ENCODE data around the gene ATR. TPM values are rescaled to one million over a fixed set of nuclear protein-coding genes. Genes with fewer than 3 reads are reported as not detected.
A peak's percentile ranks its signal among the peaks of the same experiment; 100 is the strongest.
"Not testable (repeated sequence)": the region's sequence is repeated elsewhere in the genome, so short reads cannot be mapped to it uniquely, and the experiment has no call there.

The ATR gene
- total and polyA plus RNA-seq, 4 donors, result 18.0 to 44.3 (median 21.8) TPM

- under 1% methylated on average over 35 of the region's 35 CpGs for WGBS (ENCODE audit: insufficient coverage)
- Histone ChIP-seq H3K9me3 (ENCODE audit: control insufficient read depth, insufficient read depth, low read length) (no peaks in the 10 kb centered on the region), H3K36me3 (ENCODE audit: control insufficient read depth, insufficient read depth, low read length) (peaks cover 5% of the 10 kb centered on the region), H3K4me1 (ENCODE audit: control insufficient read depth, insufficient read depth, low read length) (no peaks in the 10 kb centered on the region), H3K4me3 (ENCODE audit: low read depth, low read length) (peak overlapping the region; percentile 98), H3K27me3 (ENCODE audit: control insufficient read depth, insufficient read depth, low read length) (no peaks in the 10 kb centered on the region), H3K27ac (ENCODE audit: low read depth, low read length) (peak overlapping the region; percentile 99)
- DNase-seq (ENCODE audit: low read depth in 4 of 6, low spot score in 6 of 6), result peak in 2 of 6 donors; percentile 57 to 77
Observed at GRCh38 chr3:142447301-142447851, 131.2 kb downstream of the ATR start.

GRCh38 chr3:142445816-142446254 lies 132.7 kb downstream of the ATR start:
- WGBS (ENCODE audit: insufficient coverage), result 60% methylated on average over 1 of the region's 6 CpGs
- H3K4me3 ChIP-seq (ENCODE audit: low read depth, low read length), result no peak overlapping the region

DNA sequence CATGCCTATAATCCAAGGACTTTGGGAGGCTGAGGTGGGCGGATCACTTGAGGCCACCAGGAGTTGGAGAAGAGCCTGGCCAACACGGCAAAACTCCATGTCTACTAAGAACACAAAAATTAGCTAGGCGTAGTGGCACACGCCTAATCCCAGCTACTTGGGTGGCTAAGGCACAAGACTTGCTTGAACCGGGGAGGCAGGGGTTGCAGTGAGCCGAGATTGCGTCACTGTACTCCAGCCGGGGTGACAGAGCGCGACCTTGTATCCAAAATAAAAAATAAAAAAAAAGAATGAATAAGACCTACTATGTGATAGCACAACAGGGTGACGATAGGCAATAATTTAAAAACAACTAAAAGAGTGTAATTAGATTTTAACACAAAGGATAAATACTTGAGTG lies 134.2 kb downstream of the ATR start:
- Histone ChIP-seq H3K4me3 (ENCODE audit: low read depth, low read length) (no peak overlapping the region), H3K27ac (ENCODE audit: low read depth, low read length) (no peak overlapping the region), H3K36me3 (ENCODE audit: control insufficient read depth, insufficient read depth, low read length) (no peaks in the 10 kb centered on the region), H3K9me3 (ENCODE audit: control insufficient read depth, insufficient read depth, low read length) (no peaks in the 10 kb centered on the region), H3K4me1 (ENCODE audit: control insufficient read depth, insufficient read depth, low read length) (no peaks in the 10 kb centered on the region), H3K27me3 (ENCODE audit: control insufficient read depth, insufficient read depth, low read length) (no peaks in the 10 kb centered on the region)
- no peak for DNase-seq (ENCODE audit: low read depth in 4 of 6, low spot score in 6 of 6)
- 100% methylated on average over 5 of the region's 11 CpGs for WGBS (ENCODE audit: insufficient coverage)

More at GRCh38 chr3:142445816-142446254, 132.7 kb downstream of the ATR start:
- no peak for DNase-seq (ENCODE audit: low read depth in 4 of 6, low spot score in 6 of 6)
- H3K4me1 ChIP-seq (ENCODE audit: control insufficient read depth, insufficient read depth, low read length), result no peaks in the 10 kb centered on the region
- no peak overlapping the region for H3K27ac ChIP-seq (ENCODE audit: low read depth, low read length)
- no peaks in the 10 kb centered on the region for H3K27me3 ChIP-seq (ENCODE audit: control insufficient read depth, insufficient read depth, low read length)
- H3K9me3 ChIP-seq (ENCODE audit: control insufficient read depth, insufficient read depth, low read length), result no peaks in the 10 kb centered on the region
- H3K36me3 ChIP-seq (ENCODE audit: control insufficient read depth, insufficient read depth, low read length), result peaks cover 3% of the 10 kb centered on the region

GRCh38 chr3:142443060-142443459 lies 135.5 kb downstream of the ATR start:
- WGBS (ENCODE audit: insufficient coverage), result 100% methylated on average over 6 of the region's 12 CpGs
- H3K36me3 ChIP-seq (ENCODE audit: control insufficient read depth, insufficient read depth, low read length); DNase-seq (ENCODE audit: low read depth in 4 of 6, low spot score in 6 of 6); H3K27ac ChIP-seq (ENCODE audit: low read depth, low read length); H3K9me3 ChIP-seq (ENCODE audit: control insufficient read depth, insufficient read depth, low read length); H3K4me3 ChIP-seq (ENCODE audit: low read depth, low read length); H3K4me1 ChIP-seq (ENCODE audit: control insufficient read depth, insufficient read depth, low read length); H3K27me3 ChIP-seq (ENCODE audit: control insufficient read depth, insufficient read depth, low read length): not testable (repeated sequence)

DNA sequence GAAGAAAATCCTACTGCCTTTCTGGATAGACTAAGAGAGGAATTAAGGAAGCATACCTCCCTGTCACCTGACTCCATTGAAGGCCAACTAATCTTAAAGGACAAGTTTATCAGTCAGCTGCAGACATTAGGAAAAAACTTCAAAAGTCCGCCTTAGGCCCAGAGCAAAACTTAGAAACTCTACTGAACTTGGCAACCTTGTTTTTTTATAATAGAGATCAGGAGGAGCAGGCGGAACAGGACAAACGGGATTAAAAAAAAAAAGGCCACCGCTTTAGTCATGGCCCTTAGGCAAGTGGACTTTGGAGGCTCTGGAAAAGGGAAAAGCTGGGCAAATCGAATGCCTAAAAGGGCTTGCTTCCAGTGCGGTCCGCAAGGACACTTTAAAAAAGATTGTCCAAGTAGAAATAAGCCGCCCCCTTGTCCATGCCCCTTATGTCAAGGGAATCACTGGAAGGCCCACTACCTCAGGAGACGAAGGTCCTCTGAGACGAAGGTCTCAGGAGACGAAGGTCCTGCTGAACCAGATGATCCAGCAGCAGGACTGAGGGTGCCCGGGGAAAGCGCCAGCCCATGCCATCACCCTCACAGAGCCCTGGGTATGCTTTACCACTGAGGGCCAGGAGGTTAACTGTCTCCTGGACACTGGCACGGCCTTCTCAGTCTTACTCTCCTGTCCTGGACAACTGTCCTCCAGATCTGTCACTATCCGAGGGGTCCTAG lies 138.9 kb downstream of the ATR start:
- not testable (repeated sequence) for DNase-seq (ENCODE audit: low read depth in 4 of 6, low spot score in 6 of 6); H3K9me3 ChIP-seq (ENCODE audit: control insufficient read depth, insufficient read depth, low read length); H3K4me1 ChIP-seq (ENCODE audit: control insufficient read depth, insufficient read depth, low read length); H3K4me3 ChIP-seq (ENCODE audit: low read depth, low read length); H3K27me3 ChIP-seq (ENCODE audit: control insufficient read depth, insufficient read depth, low read length); H3K36me3 ChIP-seq (ENCODE audit: control insufficient read depth, insufficient read depth, low read length); H3K27ac ChIP-seq (ENCODE audit: low read depth, low read length)
- 93% methylated on average over 11 of the region's 15 CpGs for WGBS (ENCODE audit: insufficient coverage)

- not testable (repeated sequence) for H3K27ac ChIP-seq (ENCODE audit: low read depth, low read length); H3K4me1 ChIP-seq (ENCODE audit: control insufficient read depth, insufficient read depth, low read length); H3K4me3 ChIP-seq (ENCODE audit: low read depth, low read length); DNase-seq (ENCODE audit: low read depth in 4 of 6, low spot score in 6 of 6); H3K36me3 ChIP-seq (ENCODE audit: control insufficient read depth, insufficient read depth, low read length); H3K9me3 ChIP-seq (ENCODE audit: control insufficient read depth, insufficient read depth, low read length); H3K27me3 ChIP-seq (ENCODE audit: control insufficient read depth, insufficient read depth, low read length)
- WGBS (ENCODE audit: insufficient coverage), result 97% methylated on average over 10 of the region's 11 CpGs
Observed at GRCh38 chr3:142438096-142438495, 140.4 kb downstream of the ATR start.

DNA sequence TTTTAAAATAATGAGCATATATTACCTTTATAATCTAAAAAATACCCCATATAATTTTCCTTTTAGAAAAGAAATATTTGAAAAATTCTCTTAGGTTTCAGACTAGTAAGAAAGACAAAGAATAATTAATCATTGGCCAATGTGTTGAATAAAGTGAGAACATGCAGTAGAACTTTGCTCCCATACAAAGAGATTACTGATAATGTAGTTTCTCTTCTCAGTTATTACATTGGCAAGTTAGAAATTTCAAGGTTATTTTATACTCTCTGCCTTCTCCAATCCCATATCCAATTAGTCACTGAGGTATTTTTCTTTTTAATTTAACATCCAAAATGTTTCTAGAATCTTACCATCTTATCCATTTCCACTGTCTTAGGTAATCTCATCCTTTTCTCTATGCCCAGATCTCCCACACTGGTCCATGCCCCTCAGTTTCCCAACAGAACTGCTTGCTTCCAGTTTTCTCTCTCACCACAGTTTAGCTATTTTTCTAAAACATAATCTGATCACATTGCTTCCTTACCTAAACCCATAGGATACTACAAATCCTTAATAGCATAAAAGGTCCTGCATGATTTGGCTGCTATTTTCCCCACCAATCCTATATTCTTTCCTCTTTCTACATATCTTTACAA lies 141.5 kb downstream of the ATR start:
- H3K27ac ChIP-seq (ENCODE audit: low read depth, low read length), result no peak overlapping the region
- no peak overlapping the region for H3K4me3 ChIP-seq (ENCODE audit: low read depth, low read length)
- H3K27me3 ChIP-seq (ENCODE audit: control insufficient read depth, insufficient read depth, low read length), result no peaks in the 10 kb centered on the region
- no peaks in the 10 kb centered on the region for H3K9me3 ChIP-seq (ENCODE audit: control insufficient read depth, insufficient read depth, low read length)
- peaks cover 4% of the 10 kb centered on the region for H3K36me3 ChIP-seq (ENCODE audit: control insufficient read depth, insufficient read depth, low read length)
- H3K4me1 ChIP-seq (ENCODE audit: control insufficient read depth, insufficient read depth, low read length), result no peaks in the 10 kb centered on the region
- DNase-seq (ENCODE audit: low read depth in 4 of 6, low spot score in 6 of 6), result no peak

- peaks cover 12% of the 10 kb centered on the region for H3K36me3 ChIP-seq (ENCODE audit: control insufficient read depth, insufficient read depth, low read length)
- no peak overlapping the region for H3K4me3 ChIP-seq (ENCODE audit: low read depth, low read length)
- H3K27ac ChIP-seq (ENCODE audit: low read depth, low read length), result no peak overlapping the region
- WGBS (ENCODE audit: insufficient coverage), result no CpG with 5 or more reads among the region's 4 CpGs
- H3K4me1 ChIP-seq (ENCODE audit: control insufficient read depth, insufficient read depth, low read length), result no peaks in the 10 kb centered on the region
- DNase-seq (ENCODE audit: low read depth in 4 of 6, low spot score in 6 of 6), result no peak
- no peaks in the 10 kb centered on the region for H3K27me3 ChIP-seq (ENCODE audit: control insufficient read depth, insufficient read depth, low read length)
- no peaks in the 10 kb centered on the region for H3K9me3 ChIP-seq (ENCODE audit: control insufficient read depth, insufficient read depth, low read length)
Observed at GRCh38 chr3:142434503-142434902, 144.0 kb downstream of the ATR start.

- Histone ChIP-seq H3K27me3 (ENCODE audit: control insufficient read depth, insufficient read depth, low read length) (no peaks in the 10 kb centered on the region), H3K4me1 (ENCODE audit: control insufficient read depth, insufficient read depth, low read length) (no peaks in the 10 kb centered on the region), H3K9me3 (ENCODE audit: control insufficient read depth, insufficient read depth, low read length) (no peaks in the 10 kb centered on the region), H3K27ac (ENCODE audit: low read depth, low read length) (no peak overlapping the region), H3K36me3 (ENCODE audit: control insufficient read depth, insufficient read depth, low read length) (peaks cover 14% of the 10 kb centered on the region), H3K4me3 (ENCODE audit: low read depth, low read length) (no peak overlapping the region)
- DNase-seq (ENCODE audit: low read depth in 4 of 6, low spot score in 6 of 6), result no peak
- WGBS (ENCODE audit: insufficient coverage), result no CpG with 5 or more reads among the region's 2 CpGs
Observed at GRCh38 chr3:142433110-142433509, 145.4 kb downstream of the ATR start.

GRCh38 chr3:142429582-142429981 lies 149.0 kb downstream of the ATR start:
- peaks cover 13% of the 10 kb centered on the region for H3K36me3 ChIP-seq (ENCODE audit: control insufficient read depth, insufficient read depth, low read length)
- no peak for DNase-seq (ENCODE audit: low read depth in 4 of 6, low spot score in 6 of 6)
- no peak overlapping the region for H3K4me3 ChIP-seq (ENCODE audit: low read depth, low read length)
- H3K4me1 ChIP-seq (ENCODE audit: control insufficient read depth, insufficient read depth, low read length), result no peaks in the 10 kb centered on the region
- H3K27me3 ChIP-seq (ENCODE audit: control insufficient read depth, insufficient read depth, low read length), result no peaks in the 10 kb centered on the region
- no peak overlapping the region for H3K27ac ChIP-seq (ENCODE audit: low read depth, low read length)
- H3K9me3 ChIP-seq (ENCODE audit: control insufficient read depth, insufficient read depth, low read length), result no peaks in the 10 kb centered on the region

Data from spinal cord (tissue), 10 donors.